ENCODE results near the gene RHD.

GRCh38 chr1:25222606-25223005 is 49.7 kb upstream of the RHD start:
- no peak for TF ChIP-seq POLR2A (IDR thresholded peaks at IDR 0.05)
- TF ChIP-seq, protein P1, sequence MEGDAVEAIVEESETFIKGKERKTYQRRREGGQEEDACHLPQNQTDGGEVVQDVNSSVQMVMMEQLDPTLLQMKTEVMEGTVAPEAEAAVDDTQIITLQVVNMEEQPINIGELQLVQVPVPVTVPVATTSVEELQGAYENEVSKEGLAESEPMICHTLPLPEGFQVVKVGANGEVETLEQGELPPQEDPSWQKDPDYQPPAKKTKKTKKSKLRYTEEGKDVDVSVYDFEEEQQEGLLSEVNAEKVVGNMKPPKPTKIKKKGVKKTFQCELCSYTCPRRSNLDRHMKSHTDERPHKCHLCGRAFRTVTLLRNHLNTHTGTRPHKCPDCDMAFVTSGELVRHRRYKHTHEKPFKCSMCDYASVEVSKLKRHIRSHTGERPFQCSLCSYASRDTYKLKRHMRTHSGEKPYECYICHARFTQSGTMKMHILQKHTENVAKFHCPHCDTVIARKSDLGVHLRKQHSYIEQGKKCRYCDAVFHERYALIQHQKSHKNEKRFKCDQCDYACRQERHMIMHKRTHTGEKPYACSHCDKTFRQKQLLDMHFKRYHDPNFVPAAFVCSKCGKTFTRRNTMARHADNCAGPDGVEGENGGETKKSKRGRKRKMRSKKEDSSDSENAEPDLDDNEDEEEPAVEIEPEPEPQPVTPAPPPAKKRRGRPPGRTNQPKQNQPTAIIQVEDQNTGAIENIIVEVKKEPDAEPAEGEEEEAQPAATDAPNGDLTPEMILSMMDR (IDR thresholded peaks at IDR 0.05 in 8 of 11, conservative IDR thresholded peaks at IDR 0.05 in 3 of 11) = no peak

Data from spleen (tissue), 7 donors.